GM15510 (cell line): ENCODE data around the gene GBF1.

Experiments used
- POLR2A ChIP-seq: IDR thresholded peaks from 3 replicates; pipeline ENCODE4 v1.6.1; 2011; ENCODE audit warnings: borderline replicate concordance; ENCODE audit not compliant: insufficient read length; ENCODE audit errors: extremely low read depth

The GBF1 gene

DNA sequence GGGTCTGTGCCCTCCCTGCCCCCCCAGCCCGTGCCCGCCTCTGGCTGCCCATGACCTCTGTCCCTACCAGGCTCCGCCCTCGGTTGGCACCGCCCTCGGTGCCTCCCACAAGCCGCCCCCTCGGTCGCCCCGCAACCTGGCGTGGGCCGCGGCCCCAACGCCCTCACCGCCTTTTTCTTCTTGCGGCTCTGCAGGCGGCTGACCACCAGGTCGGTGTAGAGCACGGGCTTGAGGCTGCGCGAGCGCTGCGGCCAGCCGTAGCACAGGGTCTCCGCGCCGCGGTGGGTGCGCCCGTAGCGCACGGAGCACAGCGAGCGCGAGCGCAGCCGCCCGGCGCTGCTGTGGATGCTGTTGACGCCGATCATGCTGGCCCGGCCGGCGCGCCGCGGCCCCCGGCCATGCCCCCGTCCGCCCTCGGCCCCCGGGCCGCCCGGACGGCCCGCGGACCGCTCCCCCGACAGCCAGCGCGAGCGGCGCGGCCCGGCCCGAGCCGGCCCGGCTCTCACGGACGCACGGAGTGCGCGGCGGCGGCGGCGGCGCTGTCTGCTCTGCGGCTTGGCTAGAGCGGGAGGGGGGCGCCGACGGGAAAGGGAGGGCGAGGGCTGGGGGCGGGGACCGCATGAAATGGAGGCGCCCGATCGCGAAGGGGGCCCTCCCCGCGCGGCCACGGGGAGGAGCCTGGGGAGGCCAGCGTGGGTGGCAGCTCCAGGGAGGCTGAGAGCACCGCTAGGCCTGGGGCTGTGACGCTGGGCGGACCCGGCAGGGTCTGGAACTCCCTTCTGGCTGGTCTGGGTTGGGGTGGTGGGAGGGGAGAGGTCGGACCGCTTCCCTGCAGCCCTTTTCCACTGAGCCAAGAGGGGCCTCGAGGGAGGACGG is 163.6 kb downstream of the GBF1 start:
- TF ChIP-seq POLR2A, result no peak

DNA sequence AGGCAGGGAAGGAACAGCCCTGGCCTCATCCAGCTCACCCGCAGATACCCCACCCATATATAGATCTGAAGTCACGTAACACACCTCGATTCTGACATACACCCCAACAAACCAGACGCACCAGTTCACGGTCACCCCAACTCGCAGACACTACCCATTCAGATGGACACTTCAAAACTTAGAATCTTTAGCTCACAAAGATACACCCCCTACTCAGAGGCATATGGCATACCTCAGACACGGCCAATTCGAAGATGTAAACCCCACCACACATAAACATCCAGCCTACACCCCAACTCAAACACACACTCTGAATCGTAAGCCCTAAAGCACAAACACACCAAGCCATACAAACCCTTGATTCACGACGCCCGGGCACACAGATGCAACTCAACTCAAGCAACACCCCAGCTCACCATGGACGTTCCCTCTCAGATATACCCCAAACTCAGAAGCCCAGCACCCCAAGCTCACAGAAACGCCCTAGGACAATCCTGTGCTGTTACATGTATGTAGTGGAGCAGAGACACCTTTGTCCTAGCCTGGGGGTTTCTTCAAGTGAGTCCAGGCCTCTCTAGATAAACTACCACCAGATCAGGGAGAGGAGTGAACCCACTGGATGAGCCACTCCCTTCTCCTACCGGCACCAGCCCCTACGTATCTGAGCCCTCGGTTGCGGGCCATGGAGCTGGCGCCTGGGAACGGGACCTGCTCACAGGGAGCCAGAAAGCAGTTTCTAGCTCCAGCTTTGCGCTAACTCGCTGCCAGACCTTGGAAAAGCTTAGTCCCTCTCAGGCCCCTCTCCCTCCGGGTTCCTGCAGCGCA is 164.5 kb downstream of the GBF1 start:
- no peak for TF ChIP-seq POLR2A

DNA sequence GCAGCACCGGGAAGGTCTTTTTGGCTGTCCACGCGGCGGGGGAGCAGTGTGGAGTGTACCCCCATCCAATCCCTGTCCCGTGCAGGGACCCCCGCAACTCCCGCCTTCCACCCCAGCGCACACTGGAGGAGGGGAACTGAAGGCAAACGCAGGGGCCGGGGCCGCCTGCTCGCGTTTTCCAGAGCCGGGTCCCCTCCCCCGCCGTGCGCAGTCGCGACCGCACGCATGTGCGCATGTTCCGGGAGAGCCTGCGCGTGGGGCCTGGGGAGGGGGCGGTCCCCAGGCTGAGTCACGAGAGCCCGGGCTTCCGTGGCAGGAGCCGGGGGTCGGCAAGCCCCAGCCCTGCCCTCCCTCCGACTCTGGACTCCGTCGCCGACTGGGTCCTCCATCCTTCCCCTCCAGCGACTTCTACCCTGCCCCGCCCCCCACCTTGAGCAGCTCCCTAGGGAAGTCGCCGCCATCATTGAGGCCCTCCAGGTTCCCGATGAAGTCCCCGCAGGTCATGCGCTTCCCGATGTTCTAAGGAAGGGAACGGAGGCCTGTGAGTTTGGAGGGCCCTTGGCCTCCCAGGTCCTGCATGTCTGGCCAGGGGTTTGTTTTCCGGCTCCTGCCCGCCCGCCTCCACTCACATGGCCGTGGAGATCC is 165.2 kb downstream of the GBF1 start:
- TF ChIP-seq POLR2A, result no peak

DNA sequence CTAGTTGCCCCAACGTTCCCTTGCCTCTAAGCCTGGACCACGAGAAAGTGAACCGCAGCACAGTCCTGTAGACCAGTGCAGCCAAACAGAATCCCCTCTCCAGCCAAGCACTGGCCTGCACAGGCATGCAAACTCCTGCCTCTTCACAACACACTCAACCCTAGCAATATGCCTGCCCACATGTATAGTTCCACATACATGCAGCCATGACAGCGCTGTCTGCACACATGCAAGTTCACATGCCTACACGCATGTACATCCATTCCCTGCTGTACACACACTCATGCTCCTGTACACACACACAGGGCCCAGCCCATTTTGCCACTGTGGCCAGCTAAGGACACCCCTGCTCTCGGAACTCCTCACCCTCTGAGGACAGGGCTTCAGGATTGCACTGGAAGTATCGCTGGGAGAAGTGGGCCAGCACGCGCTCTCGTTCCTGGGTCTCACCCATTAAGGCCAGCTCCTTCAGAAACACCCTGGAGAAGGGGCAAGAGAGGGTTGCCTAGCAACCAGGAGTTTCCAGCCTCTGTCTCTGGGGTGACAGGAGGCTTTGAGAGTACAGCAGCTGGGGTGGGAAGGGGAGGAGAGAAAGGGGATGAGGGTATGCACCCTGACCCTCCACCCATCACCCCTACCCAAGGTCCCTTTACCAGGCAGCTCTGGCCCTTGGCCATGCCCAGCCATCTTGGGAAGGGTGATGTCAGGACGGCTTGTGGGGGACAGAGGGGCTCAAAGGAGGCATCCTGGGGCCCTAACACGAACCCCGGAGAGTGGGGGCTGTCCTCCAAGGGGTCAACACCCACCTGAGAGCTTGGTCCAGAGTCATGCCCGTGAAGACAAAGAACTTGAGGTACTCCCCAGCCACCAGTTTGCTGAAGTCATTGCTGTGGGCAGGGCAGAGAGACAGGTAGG is 166.3 kb downstream of the GBF1 start:
- TF ChIP-seq POLR2A, result no peak

DNA sequence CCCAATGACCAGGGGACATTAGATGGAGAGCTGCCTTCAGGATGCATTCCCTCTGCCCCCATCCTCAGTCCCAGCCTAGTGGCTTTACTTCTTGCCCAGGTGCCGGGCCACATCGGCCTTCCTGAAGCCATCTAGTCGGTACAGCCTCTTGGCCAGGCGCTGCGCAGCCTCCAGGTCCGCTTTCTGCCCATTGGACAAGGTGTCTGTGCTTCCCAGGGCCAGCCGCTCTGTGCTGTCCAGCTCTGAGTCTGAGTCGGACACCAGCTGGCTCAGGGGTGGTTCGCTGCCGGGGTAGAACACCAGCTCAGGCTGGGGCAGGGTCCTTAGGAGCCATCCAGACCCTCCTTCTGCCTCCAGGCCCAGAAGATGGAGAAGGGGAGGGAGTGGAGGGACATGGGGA is 167.0 kb downstream of the GBF1 start:
- TF ChIP-seq POLR2A, result no peak

DNA sequence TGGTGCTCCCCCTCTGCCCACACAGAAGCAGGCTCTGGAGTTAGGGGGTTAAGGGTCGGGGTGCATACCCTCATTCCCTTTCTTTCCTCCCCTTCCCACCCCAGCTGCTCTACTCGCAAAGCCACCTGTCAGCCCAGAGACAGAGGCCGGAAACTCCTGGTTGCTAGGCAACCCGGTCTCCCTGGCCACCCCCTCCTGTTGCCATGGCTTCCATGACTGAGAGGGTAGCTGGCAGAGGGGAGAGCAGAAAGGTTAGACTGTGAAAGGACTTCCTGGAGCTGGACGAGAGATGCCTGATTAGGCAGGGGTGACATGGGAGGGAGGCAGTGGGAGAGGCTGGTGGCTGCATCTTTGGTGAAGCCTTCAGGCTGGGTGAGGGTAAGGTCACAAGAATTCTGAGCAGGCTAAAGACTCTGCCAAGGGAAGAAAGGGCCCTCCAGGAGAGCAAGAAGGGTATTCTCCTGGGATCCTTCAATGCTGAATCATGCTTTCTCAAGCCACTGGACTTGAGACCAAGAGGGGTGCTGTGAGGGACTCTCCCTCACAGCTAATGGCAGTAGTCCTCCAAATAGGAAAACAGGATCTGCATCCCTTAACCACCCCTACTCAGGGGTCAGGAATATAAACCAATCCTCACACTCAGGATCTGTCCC is 167.8 kb downstream of the GBF1 start:
- TF ChIP-seq POLR2A, result no peak

DNA sequence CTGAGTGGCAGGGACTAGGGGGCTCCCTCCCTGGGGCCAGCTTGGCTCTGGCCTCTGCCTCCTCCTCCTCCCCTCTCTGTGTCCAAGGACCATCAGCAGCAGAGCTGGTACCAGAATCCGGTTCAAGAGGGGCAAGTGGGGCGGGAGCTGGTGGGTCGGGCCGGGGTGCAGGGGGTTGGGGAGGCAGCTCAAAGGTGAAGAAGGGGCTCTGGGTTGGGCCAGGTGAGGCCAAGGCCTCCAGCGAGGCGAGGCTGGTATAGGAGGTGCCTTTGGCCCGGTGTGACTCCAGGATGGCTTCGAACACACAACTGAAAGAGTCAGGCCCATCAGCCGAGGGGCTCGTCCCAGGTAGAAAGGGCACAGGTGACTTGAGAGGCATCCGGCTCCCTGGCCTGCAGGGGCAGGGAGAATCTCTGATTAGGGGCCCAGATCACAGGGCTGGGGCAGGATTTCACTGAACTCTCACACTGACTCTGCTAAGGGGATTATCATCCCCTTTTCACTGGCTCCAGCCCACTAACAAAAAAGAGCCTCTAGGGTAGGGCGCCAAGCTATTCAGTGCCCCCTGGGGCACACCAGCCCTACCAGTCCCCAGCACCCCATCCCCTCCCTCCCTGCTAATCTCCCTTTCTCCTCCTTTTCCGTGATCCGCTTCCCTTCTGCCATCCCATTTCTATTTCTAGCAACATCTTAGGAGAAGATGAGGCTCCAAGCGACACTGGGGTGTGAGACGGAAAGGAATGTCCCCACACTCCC is 168.7 kb downstream of the GBF1 start:
- no peak for TF ChIP-seq POLR2A

DNA sequence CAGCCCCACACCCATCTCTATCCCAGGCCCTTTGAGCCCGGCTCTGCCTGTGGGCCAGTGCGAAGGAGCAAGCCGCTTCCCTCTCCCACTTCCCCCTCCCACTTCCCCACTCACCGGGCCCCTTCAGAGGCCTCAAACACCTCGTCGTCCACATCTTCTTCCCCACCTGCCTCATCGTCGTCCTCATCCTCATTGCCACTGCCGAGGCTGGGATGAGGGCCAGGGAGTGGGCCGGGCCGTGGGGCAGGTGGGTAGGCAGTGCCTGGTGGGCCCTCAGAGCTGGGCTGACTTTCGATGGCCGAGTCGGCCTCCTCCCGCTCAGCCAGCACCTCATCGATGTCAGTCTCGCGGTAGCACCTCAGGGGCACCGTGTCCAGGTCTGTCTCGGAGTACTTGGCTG is 169.4 kb downstream of the GBF1 start:
- TF ChIP-seq POLR2A, result no peak

DNA sequence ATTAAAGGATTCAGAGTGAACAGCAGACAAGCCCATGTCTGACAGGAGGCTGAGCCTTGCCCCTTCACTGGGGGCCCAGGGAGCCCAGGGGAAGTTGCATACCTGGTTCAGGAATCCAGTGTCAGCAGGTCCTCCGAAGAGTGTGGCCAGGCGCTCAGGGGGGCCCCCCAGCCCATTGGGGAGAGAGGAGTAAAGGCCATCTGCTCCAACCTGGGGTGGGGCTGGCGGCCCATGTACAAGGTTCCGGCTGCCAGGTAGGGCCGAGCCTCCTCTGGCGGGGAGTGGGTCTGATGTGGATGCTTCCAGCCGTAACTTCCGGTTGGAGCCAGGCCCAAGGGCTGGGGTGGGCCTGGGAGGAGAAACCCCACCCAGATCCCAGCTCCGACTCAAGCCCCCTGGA is 171.0 kb downstream of the GBF1 start:
- no peak for TF ChIP-seq POLR2A

DNA sequence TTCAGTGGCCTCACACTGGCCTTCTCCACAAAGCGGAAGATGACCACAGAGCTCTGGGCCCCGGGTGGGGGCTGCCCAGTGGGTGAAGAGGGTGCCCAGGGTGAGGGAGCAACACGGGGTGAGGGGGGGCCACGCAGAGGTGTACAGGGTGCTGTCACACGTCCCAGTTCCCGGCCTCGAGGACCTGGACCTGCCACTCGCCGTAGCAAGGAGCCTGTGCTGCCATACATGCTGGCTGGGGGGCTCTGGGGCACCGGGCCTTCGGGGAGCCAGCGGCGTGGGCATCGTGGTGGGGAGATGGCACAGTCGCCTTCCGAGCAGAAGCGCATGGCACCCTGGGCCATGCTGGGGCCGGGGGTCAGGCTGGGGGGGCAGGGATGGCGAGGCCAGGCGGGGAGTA is 171.4 kb downstream of the GBF1 start:
- TF ChIP-seq POLR2A, result no peak

DNA sequence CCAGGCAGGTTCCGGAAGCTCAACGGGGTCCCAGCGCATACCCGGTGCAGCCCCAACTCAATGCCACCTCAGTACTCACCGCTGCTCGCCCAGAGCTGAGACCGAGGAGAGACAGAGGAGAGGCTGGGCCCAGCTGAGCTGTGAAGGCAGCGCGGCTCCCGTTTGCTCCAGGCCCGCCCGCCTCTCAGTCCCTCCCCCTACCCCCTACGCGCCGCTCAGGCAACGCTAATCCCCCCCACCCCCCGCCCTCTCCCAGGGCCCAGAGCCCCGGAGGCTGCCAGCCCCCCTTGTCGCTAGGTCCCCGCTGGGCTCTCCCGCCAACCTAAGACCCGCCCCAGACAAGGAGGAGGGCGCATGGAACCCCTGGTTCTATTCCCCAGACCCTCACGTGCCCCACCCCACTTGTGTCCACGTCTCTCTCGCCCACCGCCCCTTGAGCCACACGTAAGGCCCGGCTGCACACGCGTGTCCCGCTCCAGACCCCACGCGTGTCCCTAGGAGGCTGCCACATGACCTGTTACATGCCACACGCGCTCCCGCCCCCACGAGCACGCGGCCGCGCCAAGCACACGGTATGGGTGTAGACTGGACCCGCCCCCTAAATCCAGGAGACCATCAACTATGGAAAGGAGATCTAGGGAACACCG is 173.4 kb downstream of the GBF1 start, which contains the start of gene PSD:
TSS of gene PSD (minus strand) at position 164 of the 647 bp plus-strand sequence. CDS start 1,747 bp downstream, outside the sequence.
- TF ChIP-seq POLR2A, result no peak

DNA sequence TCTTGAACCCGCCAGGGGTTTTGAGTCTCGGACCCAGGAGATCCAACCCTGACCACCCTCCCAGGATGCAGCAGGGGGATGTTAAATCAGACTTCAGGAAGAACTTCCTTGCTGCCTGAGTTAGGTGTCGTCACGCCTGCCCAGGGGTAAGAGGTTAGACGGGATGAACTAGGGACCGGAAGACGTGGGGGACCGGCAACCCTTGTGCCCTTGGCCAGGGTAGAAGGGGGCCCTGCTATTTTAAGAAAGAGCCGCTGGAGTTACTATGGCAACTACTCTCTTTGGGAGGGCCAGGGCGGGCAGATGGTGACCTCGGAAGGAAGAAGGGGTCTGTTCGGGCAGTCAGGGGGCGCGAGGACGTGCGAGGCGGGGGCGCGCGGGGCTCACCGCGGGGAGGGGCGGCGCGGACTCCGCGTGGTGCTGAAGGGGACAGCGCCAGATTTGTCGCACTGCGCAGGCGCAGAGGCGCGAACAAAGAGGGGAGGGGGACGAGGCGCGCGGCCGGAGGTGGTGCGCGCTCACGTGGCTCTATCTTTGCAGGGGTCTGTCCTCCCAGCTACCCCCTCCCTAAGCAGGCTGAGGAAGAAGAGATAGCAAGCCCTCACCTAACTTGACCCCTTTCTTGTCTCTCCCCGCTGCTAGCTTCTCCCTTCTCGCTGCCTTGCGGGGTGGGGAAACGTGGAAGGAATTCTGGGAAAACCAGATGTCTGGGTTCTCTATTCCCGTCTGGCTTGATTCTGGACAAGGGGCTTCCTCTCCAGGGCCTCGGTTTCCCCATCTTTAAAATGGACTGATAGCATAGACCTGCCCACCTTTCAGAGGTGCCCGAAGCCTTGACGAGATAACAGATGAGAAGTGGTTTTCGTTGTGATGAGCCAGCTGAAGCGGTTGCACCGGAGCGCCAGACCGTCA is 174.2 kb downstream of the GBF1 start:
- no peak for TF ChIP-seq POLR2A

DNA sequence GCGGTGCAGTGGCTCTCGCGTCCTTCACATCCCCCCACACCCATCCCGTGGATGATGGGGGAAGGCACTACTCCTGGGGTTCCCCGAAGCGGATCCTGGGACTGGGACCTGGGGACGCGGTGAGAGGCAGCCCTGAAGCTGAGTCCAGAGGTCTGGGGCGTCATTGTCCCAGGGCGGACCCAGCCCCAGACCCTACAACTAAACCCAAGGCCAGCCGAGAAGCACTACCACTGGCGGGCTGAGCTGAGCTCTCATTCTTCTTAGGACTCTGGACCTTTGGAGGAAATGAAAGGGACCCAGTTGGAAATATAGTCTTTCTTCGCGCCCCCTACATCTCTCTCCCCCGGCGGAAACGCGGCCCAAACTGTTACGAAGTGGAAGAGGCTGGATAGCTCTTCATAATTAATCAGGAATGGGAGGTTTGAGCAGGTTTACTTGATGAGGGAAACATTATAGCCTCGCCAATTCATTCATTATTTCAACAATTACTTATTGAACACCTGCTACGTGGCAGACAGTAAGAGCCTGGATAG is 174.9 kb downstream of the GBF1 start:
- TF ChIP-seq POLR2A, result no peak
